Effector CD8-positive, alpha-beta T cell (primary cell): ENCODE measurements around the gene COPE.
"Not testable (repeated sequence)": the region's sequence is repeated elsewhere in the genome, so short reads cannot be mapped to it uniquely, and the experiment has no call there.

ENCODE experiments used
- DNase-seq: peaks from one replicate; lab custom pipeline; 2025; lab: John Stamatoyannopoulos, UW

Gene COPE

DNA sequence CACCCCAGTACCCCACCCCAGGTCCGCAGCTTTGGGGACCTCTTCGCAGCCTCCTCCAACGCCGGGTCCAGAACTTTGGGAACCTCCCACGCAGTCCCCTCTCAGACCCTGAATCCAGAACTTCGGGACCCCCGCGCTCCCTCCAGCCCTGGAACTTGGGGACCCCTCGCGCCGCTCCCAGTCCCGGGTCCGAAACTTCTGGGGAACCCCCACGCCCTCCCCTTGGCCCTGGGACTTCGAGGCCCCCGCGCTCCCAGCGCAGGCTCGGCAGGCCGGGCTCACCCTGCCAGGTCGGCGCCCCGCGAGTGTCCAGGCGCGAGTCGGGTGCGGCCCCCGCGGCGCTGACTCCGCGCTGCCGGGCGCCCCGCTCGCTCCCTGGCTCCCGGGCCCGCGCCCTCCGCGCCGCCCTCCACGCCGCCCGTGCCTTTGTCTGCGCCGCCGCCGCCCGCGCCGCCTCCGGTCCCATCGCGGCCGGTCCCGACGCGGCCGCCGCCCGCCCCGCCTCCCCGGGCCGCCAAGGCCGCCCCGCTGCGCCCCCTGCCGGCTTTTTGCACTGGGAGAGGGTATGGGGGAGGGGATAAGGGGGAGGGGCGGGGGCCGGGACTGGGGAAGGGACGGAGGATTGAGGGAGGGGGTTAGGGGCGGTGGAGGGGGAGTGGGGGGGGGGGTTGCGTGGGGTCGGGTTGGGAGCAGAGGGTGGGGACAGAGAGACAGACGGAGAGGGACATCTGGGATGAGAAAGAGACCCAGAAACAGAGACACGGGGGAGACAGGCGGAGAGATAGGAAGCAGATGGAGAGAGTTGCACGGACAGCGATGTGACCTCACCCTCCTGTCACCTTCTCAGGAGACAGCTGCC lies 21.8 kb upstream of the COPE start, which contains the start of gene HOMER3:
HOMER3 (minus strand) TSS at position 449 of the 859 bp plus-strand sequence. CDS start 2,235 bp downstream, outside the sequence.
- peak; percentile 66 for DNase-seq

DNA sequence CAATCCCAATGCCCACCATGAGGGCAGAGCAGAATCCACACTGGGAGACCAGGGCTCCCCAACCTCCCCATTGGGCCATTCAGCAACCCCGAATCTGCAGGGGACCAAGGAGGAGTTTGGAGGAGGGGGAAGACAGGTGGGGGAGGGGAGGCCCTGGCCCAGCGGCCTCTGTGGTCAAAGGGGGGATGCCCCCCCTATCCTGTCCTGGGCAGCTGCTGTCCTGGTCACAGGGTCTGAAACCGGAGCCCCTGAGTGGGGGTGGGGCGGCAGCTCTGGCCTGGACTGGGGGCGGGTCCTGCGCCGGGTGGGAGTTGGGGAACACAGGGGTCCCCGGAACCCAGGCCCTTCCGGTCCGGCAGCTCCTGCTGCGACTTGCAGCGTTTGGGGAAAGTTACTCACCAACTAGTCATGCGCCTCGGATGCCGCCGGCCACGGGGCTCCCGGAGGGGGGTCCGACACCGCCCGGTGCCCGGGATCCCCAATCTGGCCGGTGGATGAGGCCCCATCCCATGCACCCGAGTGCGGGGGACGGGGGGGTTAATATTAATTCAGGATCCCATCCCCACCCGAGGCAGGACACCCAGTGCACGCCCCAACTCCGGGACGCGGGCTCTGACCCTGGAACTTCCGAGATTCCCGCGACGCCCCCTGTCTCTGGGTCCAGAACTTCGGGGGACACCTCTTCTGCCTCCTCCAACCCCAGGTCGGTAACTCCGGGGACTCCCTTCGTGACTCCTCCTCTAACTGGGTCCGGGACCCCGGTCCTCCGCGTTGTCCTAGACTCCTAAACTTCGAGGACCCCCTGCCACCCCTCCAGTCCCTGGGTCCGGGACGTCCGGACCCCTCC lies 21.0 kb upstream of the COPE start:
- no peak for DNase-seq

DNA sequence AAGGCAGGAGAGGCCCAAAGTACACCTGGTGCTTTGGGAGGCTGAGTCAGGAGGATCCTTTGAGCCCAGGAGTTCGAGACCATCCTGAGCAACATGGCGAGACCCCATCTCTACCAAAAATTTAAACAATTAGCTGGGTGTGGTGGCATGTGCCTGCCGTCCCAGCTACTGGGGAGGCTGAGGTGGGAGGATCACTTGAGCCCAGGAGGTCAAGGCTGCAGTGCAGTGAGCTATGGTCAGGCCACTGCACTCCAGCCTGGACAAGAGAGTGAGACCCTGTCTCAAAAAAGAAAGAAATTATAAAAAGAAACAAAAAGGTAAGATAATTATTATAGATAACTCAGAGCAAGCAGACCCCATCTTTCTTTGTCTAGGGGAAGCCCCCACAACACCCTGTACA lies 20.0 kb upstream of the COPE start:
- DNase-seq: no peak

DNA sequence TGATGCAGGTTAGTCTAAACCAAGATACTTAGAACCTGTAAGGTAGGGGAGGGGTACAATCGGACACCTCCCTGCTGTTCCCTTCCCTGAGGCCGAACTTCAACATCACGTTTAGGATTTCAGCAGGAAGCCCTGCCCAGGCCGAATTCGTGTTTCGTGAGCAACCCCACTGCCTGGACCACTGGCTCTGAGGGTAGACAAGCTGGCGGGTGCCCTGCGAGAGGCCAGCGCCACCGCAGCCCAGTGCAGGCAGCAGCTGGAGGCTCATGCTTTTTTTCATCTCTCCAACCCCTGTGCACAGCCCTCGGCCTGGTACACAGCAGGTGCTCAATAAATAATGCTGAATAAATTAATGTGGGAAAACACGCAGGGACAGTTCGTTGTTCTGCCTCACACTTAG lies 14.1 kb upstream of the COPE start:
- DNase-seq: no peak

DNA sequence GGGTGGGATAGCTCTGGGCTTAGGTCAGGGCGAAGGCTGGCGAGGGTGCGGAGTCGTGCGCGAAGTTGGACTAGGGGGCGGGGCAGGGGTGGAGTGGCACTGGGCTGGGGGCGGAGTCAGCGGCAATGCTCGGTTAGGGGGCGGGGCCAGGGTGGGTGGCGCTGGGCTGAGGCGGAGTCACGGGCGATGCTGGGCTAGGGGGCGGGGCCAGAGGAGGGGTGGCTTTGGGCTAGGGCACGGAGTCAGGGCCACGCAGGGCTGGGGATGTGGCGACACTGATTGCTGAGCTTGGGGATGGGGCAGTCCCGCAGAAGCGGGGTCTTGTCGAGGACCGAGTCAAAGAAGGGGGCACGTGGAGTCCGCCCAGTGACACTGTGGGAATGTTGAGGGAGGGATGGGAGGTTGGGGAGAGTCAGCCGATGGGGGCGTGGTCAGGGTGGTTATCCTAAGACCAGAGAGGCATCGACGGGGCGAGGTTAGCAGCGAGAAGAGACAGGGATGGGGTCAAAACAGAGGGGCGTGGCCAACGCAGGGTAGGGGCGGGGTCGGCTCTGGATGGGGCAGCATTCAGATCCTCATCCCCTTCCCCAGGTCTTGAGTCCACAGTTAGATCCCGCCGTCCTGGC lies 13.1 kb upstream of the COPE start:
- peak; percentile 81 for DNase-seq

DNA sequence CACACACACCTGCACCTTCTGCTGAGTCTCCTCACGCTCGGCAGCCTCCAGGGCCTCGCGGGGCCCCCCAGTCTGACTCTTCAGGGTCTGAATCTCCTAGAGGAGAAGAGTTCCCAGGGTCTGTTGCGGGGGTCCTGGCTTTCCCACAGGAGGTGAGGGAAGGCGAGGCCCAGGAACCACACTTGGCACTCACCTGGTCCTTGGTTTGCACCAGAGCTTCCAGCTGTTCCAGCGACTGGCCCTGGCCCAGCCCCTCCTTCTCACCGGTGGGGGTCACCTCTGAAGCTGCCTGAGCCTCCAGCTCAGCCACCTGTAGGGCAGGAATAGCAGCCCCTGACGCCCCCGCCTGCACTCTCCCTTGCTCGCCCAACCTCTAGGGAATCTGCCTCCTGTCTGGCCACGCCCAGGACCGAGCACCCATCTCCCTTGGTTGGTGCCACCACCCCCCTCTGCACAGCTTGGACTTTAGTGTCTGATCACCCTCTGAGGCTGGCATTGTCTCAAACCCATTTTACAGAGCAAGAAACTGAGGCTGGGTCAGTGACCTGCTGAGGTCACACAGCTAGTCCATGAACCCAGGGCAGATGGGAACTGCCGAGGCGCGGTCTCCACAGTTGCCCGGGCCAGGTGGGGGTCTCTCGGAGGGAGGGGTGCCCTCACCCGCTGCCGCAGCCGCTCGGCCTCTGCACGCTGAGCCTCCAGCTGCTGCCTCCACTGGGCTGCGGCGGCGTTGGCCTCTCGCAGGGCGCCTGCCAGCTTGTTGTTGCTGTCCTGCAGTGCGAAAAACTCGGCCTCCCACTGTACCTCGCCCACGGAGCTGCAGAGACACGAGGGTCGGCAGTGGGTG lies 12.4 kb upstream of the COPE start:
- DNase-seq: no peak

DNA sequence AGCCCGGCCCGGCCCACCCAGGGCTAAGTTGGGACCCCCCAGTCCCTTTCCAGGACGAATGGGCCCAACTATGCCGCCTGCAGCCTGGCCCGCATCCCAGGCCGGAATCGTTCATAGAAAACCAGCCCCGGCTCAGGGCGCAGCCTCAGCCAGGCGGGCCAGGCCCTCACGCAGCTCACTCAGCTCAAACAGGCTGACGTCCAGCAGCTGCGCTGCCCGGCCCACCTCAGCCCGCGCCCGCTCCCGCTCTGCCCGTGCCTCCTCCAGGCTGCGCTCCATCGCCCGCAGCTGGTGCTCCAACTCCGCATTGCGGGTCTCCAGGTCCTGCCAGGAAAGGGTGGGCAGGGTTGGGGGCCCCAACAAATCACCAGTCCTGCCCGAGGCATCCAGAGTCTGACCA lies 10.1 kb upstream of the COPE start:
- no peak for DNase-seq

DNA sequence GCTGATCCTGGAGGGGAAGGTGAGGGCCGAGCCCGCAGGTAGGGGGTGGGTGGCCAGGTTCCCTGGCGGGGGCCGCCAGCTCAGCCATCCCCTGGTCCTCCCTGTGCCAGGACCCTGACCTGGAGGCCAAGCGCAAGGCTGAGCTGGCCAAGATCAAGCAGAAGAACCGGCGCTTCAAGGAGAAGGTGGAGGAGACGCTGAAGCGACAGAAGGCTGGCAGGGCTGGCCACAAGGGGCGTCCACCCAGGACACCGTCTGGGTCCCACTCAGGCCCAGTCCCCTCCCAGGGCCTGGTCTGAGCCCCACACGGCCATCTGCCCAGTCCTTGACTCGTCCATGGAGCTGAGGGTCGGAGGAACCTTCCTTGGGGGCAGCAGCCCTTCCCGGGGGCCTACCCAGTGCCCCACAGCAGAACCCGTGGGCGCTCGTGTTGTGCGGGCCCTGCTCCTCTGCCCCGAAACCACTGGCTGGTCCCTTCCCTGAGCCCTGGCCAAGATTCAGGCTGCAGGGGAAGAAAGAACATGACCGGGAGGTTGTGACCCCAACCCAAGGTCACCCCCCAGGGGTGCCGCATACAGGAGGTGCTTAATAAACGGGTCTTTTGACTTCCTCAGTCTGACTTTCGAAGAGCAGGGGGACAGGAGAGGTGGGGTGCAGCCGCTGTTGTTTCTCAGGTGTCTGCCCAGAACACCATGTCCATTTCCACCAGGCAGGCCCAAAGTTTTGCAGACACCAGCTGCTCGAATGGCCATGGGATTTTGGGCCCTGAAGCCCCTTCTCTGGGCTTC lies 9.0 kb upstream of the COPE start:
- no peak for DNase-seq

DNA sequence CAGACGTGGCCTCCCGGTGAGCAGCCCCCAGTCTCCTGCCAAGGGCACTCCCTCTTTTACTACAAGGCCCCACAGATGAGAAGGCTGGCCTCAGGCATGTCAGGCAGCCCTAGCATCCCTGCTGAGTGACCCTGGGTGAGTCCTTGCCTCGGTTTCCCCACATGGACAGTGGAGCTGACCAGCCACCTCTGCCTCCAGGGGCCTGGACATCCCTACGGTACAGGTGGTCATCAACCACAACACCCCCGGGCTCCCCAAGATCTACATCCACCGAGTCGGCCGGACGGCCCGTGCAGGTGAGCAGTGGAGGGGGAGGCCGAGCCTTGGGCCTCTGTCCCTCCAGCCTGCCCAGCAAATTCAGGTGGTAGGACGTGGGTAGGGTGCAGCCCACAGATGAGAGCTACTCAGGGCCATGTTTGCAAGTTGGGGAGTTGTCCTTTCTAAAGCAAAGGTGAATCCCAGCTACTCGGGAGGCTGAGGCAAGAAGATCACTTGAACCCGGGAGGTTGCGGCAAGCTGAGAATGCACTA lies 5.6 kb upstream of the COPE start:
- DNase-seq: no peak

DNA sequence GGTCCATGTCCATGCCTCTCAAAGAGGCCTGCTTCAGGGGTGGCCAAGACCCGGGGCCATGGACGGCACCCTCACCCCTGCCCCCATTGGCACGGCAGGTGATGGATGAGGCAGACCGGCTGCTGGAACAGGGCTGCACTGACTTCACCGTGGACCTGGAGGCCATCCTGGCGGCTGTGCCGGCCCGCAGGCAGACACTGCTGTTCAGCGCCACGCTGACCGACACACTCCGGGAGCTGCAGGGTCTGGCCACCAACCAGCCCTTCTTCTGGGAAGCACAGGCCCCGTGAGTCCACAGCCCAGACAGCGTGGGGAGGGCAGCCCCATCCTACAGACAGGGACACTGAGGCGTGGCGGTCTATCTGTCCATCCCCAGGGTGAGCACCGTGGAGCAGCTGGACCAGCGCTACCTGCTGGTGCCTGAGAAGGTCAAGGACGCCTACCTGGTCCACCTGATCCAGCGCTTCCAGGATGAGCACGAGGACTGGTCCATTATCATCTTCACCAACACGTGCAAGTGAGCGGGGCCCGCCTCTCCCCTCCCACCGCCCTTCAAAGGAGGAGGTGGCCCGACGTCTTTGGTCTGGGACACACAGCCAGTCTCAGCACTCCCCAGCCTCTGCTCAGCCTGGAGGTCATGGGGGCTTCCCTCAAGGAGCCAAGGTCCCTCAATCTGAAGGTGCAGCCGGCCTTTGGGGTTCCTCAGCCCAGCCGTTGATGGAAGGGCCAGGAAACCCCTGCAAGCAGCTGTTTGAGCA lies 3.2 kb upstream of the COPE start:
- no peak for DNase-seq

DNA sequence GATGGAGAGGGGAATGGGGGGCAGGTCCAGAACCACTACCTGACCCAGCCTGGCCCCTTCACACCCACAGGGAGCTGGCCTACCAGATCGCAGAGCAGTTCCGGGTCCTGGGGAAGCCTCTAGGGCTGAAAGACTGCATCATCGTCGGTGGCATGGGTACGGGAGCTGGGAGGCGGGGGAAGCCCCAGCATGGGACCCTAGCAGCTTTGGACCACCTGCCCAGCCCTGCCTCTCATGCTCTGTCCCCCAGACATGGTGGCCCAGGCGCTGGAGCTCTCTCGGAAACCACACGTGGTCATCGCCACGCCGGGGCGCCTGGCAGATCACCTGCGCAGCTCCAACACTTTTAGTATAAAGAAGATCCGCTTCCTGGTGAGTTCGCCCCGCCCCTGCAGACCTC lies 2.4 kb upstream of the COPE start:
- no peak for DNase-seq

DNA sequence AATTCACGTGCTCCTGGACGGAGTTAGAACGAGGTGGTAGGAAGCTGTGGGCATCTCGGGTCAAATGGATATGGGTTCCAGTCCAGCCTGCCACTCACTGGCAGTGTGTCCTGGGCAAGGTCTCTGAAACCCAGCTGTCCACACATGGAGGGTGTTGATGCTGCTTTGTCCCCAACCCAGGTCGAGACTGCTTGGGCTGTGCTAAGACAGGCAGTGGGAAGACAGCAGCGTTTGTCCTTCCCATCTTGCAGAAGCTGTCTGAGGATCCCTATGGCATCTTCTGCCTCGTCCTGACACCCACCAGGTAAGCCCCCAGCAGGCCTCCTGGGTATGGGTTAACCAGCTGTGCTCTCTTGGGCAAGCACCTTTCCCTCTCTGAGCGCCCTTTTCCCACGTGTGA lies 1.2 kb upstream of the COPE start:
- no peak for DNase-seq

DNA sequence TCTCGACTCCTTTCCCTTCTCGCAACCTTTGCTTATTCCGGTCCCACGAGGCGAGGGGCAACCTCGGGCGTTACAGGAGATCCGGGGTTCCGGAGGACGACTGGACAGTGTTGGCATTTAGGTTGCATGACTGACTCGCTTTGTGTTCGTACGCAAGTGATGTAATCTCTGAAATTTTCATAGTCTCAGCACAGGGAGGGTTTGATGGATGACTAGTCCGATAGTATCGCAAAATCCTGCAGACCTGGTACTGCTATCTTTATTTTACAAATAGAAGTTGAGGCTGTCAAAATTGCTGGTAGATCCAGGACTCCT lies 670 bp upstream of the COPE start:
- DNase-seq: no peak

DNA sequence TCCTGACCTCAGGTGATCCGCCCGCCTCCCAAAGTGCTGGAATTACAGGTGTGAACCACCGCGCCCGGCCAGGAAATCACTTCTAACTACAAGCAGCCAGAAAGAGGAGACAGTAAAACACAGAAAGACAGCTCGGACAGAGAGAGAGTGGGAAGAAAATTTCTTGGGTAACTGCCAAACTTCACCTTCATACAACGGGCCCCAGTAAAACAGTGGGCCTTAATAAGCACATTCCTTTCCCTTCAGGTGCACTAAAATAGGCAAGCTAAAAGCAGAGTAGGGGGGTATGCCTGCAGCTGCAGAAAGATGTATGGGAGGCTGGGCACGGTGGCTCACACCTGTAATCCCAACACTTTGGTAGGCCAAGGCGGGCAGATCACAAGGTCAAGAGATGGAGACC lies 1.6 kb downstream of the COPE start:
- DNase-seq: not testable (repeated sequence)

DNA sequence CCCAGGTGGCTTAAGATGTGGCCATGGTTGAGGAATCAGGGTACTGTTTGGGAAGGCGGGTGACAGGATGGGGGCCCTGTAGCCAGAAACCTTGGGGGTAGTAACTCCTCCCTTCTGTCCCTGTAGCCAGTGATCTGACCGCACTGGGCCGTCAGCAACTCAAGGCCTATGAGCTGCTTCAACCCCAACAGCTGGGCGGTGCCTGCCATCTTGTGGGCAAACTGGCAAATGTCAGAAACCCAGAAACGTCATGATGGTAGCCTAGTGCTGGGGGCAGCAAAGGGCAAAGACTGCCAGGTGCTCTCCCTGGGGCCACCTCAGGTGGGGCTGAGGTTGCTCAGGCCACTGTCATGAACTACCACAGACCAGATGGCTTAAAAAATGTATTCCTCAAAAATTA lies 3.5 kb downstream of the COPE start:
- DNase-seq: no peak

DNA sequence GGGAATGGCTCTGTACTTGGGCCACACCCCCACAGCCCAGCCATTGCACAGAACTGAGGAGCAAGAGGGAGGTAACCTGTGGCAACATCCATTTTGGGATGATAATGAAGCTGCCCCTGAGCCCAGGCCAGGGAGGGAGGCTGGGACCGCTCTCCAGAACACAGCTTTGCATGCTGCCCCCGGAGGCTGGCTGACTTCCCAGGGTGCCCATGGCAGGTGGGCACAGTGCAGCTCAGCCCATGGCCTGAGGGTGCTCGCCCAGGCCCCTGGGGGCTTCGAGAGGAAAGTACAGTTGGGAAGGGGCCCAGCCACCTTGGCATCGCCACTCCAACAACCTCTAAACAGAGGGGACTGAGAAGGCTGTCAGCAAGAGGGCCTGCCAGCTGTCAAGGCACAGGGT lies 5.7 kb downstream of the COPE start:
- no peak for DNase-seq

DNA sequence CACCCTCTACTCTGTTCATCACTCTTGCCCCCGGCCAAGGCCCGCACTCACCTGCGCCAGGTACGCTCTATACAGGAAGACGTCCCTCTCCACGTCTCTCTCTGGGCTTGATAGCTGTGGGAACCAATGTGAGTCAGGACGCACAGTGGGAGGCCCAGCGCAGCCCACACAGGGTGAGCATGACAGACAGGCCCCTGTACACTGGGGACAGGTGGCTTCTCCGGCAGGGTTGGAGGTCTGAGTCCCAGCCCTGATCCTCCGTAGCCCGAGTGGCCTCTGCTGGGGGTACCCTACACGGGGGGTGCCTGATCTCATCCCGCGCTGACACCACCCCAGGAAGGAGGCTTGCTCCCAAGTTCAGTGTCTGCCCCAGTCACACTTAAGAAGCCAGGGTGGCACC lies 6.3 kb downstream of the COPE start:
- no peak for DNase-seq

DNA sequence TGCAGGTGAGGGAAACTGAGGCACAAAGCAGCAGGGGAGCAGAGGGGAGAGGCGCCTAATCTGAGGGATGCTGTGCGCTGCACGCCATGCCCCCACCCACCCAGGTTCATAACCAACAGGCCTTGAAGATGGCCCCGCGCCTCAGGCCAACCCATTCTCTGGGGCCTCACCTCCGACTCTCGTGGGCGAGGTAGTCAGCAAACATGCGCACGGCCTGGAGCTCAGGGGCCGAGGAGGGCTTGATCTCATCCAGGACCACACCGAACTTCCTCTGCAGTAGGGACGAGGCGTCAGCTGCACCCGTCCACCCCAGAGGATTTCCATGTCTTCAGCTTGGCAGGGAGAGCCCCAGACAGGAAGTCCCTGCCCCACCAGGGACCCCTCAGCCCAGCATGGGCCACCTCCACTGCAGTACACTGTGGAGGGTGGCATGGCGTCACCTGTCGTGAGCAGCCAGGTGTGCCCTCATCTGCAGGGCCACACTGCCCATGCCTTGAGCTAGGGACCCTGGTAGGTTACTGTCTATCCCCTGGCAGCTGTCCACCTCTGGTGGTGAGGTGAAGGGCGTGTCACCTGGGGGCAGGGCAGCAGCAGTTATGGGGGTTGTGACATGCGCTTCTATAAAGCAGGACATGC lies 8.3 kb downstream of the COPE start:
- no peak for DNase-seq

DNA sequence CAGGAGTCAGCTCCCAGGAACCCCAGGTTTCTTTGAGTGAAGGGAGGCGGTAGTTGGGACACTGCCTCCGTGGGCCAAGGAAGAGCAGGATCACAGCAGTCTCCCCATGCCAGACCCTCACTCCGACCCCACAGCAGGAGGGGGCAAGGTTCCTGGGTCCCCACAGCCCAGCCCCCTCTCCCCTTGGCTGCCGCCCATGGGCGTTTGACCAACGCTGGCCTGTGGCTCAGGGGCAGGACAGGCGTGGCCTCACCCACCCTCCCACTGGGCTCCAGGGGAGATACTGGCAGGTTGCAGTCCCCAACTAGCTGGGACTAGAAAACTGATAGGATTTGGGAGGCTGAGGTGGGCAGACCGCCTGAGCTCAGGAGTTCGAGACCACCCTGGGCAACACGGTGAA lies 9.2 kb downstream of the COPE start:
- DNase-seq: no peak
